ENCODE results near the gene CDH23.
"Not testable (repeated sequence)": the region's sequence is repeated elsewhere in the genome, so short reads cannot be mapped to it uniquely, and the experiment has no call there.

Gene CDH23

DNA sequence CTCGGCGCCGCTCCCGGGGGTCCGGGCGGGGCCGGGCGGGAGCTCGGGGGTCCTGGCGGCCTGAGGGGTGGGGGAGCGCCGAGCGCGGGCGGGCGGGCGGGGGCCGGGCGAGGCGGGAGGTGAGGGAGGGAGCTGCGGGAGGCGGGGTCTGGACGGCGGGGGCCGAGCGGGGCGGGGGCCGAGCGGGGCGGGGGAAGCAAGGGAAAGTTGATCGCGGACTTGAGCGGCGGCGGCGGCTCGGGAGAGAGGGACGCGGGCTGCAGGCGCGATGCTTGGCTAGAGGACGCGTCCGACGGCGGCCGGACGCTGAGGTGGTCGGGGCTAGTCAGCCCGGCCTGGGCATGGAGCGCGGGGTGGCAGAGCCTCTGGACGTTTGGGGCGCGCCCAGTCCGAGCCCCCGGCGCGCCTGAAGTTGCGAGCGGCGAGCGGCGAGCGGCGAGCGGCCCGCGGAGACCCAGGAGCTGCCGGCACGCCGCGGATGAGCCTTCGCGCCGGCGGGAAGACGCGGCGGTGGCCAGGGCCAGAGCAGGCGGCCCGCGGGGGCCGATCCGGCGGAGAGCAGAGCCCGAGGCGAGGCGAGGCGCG, at the start of gene CDH23:
Gene CDH23, plus strand, starts transcription at position 210 of the 585 bp plus-strand sequence. CDS start 42,912 bp downstream, outside the sequence.
- peak in 22 of 51 donors; percentile 16 to 74 (median 46) for DNase-seq

DNA sequence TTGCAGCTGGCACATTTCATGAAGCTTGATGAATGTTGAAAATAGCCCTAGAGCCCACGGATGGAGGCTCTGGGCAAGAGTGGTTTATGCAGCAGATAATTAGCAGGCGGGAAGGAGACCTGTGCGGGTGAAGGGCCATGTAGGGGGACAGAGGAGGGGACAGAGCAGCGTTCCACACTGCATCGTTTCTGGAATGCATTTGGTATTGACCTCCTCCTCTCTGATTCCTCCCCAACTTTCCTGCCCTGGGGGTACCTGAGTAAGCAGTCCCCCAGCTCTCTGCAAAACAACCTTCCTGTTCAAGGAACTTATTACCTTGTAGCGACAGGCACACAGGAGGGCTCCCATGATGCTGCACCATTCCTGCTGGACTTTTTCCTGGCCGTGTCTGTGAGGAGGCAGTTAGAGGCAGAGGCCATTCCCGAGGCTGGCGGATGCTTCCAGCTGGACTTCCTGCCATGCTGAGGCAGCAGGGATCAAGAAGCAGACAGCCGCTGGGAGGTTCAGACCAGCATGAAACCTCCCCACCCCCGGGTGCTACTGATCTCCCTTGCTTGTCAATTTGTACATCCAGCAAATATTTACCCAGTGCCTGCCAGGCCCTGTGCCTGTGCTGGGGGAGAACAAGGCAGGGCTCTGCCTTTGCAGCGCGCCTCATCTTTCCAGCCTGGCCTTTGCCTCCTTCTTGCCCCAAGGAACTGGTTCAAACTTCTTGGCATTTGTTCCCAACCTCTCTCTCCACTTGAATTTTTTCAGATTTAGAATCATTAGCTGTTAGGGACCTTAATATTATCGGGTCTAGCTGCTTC, 48.9 kb upstream of the CDH23 start:
- DNase-seq: no peak

DNA sequence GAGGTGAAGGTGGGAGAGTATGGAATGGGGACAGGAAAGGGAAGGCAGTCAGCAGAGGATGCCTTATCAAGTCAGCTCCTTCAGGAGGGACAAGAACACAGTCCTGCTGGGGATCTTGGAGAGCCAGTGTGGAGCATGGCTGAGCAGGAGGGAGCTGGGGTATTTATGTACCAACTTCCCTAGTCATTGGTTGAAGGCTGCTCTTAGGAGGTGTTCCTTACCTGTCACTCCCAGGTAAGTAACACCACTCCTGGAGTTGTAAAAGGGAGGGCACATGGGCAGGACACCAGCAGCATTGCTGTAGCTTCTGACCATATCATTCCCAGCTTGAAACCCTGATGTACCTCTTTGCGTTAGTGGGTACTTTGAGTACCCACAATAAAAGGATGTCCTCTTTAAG, 47.9 kb upstream of the CDH23 start:
- no peak for DNase-seq

DNA sequence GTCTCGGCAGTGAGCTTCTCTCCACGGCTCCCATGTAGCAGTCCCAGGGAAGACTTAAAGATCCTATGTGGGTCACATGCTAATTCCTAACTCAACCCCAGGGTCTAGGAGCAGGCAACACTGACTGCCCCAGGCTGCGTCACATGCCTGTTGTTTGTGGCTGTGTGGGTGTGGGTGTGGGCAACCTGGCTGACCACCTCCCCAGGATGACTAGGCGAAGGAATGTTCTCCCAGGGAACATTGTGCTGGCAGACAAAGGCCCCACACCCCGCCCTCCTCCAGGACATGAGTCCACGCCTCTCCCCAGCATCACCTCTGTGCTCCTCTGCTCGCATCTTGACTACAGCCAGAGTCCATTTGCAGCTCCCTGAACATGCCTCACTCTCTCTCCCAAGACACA, 47.3 kb upstream of the CDH23 start:
- no peak for DNase-seq

DNA sequence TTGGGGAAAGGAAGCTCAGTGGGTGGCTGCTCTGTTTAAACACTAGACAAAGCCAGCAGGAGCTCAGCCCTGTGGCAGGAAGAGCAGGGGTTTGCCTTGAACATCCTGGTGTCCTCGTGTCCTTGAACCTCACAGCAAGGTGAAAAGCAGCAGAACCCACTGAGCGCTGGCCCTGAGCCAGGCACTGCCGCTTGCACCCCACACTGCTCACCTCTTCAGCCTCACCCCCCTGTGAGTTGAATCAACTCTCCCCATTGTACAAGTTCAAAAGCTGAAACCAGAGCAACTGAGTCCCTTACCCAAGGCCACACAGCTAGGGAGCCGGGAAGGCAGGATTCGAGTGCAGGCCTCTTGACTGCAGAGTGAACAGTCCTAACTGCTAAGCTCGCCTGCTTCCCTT, 45.6 kb upstream of the CDH23 start:
- no peak for DNase-seq

DNA sequence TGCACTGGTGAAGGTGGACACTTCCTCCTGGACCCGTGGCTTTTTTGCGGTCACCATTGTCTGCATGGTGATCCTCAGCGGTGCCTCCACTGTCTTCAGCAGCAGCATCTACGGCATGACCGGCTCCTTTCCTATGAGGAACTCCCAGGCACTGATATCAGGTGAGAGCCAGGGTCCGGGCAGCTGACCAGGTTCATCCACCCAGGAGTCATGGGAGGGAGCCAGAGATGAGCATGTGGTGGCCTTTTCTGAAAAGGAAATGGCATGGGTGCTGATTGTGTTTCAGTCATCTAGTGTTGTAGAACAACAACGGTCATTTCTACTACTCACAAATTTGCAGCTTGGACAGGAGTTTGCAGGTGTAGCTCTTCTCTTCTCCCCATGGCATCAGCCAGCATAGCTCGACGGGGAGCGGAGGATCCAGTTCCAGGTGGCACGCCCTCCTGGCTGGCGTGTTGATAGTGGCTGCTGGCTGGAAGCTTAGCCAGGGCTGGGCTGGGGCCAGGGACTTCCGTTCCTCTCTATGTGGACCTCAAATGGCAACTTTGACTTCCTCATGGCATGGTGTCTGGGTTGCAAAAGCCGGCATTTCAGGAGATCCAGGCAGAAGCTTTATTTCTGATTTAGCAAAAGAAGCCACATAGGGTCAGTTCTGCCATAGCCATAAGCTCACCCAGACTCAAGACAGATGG, 44.9 kb upstream of the CDH23 start:
- DNase-seq: peak in 7 of 51 donors; percentile 9 to 35 (median 12)

DNA sequence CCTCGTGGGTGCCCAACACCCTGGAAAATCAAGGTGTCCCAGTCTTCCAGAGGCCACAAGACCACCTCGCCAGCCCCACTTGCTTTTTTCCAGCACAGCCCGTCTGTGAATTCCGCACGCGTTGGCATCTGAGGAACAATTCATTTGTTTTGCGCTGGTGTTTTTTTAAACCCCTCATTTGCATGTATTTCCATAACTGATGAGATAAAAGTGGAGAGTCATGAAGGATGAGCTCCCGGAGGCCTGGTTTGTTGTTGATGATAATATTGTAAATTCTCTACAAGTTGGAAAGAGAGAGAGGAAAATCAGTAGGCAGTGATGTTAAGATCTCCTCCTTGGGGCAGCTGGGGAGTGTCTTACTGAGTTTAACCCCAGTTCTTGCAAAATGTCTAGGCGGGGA, 43.1 kb upstream of the CDH23 start:
- DNase-seq: no peak

DNA sequence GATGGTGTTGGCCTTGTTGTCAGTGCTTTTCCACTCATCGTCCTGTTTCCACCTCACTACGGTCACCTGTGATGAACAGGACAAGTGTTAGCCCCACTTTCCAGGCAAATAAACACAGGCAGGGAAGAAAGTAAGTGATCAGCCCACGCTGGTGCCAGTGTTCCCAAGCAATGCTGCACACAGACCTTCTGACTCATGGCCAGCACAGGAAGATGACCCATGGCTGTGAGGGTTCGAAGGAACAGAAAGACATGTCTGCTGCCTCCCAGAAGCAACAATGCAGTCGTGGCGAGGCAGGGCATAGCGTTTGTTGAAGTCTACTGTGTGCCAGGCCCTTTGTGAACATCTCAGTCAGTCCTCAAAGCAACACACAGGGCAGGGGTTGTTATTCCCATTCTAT, 41.9 kb upstream of the CDH23 start:
- DNase-seq: no peak

DNA sequence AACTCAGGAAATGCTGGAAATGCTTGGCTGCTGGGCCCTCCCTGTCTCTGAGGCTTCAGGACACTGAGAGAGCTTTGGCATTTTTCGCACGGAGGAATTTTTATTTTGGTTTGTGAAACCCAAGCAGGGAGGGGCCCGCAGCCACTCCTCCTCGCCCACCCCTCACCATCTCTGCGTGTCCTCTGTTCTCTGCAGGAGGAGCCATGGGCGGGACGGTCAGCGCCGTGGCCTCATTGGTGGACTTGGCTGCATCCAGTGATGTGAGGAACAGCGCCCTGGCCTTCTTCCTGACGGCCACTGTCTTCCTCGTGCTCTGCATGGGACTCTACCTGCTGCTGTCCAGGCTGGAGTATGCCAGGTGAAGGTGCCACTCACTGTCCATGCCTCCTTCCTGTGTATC, 40.8 kb upstream of the CDH23 start:
- no peak for DNase-seq

DNA sequence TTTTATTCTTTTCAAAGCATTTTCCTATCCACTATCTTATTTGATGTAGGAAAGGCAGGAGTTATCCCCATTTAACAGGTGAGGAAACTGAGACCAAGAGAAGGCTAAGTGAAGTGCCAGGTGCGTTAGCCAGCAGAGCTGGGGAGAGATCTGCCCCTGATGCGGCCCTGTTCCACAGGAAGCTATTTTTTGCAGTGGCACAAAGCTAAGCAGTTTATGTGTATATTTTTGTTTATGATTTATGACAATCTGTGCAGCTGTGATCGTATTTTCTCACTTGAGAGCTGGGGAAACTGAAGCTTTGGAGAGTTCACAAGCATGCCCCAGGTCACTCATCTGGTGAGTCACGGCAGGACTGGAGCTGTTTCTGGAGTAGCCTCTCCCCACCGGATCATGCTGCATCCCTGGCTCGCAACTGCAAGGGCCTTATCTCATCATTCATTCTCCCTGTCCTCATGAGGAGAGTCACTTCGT, 38.9 kb upstream of the CDH23 start:
- no peak for DNase-seq

DNA sequence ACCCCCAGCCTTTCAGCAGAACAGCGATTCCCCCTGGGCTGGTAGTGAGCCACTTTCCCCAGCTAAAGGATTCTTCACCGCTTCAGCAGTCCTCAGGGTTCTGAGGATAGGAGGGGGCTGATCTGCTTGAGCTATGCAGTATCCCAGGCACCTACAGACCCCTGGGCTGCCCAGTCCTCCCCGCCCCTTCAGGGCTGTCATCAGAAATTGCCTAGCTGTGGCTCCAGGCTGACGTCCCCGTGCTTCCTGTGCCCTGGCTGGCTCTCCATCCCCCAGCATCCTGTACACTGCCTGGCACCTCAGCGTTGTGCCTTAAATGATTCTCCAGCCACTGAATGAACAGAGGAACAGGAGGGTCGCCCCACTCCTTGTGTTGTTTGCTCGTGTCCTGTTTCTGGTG, 38.4 kb upstream of the CDH23 start:
- peak in 1 of 51 donors; percentile 11 for DNase-seq

DNA sequence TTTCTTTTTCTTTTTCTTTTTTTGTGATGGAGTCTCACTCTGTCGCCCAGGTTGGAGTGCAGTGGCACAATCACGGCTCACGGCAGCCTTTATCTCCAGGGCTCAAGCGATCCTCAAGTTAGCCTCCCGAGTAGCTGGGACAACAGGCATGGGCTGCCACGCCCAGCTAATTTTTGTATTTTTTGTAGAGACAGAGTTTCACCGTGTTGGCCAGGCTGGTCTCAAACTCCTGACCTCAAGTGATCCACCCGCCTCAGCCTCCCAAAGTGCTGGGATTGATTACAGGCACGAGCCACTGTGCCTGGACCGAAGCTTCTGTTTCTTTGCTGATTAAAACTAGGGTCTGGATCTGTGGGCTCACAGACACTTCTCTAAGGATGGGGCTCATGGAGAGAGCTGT, 37.8 kb upstream of the CDH23 start:
- DNase-seq: not testable (repeated sequence)

DNA sequence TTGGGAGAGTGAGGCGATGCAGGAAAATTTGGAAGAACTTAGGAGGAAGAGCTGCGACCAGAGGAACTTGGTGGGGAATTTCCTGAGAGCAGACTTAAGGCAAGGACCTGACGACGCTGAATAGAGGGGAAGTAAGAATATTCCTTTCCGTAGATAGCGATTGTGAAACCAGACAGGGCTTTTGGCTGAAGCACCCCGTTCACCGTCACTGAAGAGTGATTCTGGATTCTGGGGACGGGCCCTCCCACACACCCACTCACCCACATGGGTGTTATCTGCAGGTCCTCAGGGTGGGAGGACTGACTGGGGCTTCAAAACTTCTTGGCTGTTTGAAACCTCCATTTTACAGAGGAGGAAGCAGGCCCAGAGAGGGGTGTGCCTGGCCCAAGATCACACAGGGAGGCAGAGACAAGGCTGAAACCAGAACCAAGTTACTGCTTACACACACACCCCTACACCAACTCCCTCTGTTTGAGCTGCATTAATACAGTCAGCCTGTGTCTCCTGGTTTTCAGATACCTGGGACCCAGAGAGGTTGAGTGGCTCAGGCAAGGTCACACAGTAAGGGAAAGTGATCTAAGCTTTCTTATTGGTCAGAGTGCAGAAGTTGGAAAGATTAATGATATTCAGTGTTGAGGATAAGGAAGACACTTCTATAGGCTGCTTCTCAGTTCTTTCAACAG, 37.2 kb upstream of the CDH23 start:
- DNase-seq: peak in 5 of 51 donors; percentile 12 to 28 (median 17)

DNA sequence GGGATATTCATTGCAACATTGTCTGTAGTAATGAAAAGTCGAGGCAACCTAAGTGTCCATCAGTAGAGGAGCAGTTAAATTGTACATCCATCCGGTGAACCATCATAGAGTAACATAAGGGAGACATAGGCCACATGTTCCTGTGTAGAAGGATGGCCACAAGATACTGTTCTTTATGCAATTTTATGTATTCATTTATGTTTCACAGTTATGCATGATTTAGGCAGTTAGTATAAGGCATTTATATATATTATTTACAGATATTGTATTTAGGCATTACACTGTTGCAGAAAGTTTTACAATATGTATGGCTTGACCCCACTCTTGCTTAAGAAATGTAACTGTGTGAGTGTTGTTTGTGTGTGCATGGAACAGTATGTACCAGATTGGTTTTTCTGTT, 36.0 kb upstream of the CDH23 start:
- no peak for DNase-seq

DNA sequence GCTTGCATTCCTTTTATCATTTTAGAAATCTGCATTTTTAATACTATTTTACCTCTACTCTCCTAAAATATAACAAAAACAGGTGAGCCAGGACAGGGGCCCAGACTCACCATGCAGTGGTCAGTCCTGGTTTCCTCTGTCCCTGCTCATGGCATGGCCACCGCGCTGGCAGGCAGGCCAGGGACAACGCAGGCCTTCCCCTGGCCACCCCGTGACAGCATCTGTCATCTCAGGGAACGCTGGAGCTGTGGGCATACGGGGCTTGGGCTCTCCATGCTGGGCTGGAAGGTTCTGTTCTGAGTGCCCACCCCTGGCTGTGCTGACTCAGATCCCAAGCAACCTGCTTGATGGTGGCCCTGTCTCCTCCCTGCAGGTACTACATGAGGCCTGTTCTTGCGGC, 35.1 kb upstream of the CDH23 start:
- no peak for DNase-seq

DNA sequence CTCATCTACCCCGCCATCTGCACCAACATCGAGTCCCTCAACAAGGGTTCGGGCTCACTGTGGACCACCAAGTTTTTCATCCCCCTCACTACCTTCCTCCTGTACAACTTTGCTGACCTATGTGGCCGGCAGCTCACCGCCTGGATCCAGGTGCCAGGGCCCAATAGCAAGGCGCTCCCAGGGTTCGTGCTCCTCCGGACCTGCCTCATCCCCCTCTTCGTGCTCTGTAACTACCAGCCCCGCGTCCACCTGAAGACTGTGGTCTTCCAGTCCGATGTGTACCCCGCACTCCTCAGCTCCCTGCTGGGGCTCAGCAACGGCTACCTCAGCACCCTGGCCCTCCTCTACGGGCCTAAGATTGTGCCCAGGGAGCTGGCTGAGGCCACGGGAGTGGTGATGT, 34.6 kb upstream of the CDH23 start:
- no peak for DNase-seq

DNA sequence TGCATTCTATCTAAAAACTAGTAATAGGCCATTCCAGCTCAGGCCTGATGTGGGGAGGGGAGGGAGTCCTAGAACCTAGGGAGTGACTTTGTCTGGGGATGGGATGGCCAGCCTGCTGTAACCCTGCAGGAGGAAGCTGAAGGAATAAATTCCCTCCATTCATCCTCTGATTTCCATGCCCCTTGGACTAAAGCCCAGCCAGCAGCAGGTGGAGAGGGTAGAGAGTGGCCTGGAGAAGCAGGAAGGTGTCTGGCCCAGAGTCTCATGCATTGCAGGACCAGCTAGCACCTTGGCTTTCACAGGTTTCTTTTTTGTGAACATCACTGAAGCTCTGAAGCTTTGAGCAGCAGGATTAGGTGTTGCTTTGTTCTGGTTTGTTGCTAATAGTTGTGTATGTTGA, 32.8 kb upstream of the CDH23 start:
- no peak for DNase-seq

DNA sequence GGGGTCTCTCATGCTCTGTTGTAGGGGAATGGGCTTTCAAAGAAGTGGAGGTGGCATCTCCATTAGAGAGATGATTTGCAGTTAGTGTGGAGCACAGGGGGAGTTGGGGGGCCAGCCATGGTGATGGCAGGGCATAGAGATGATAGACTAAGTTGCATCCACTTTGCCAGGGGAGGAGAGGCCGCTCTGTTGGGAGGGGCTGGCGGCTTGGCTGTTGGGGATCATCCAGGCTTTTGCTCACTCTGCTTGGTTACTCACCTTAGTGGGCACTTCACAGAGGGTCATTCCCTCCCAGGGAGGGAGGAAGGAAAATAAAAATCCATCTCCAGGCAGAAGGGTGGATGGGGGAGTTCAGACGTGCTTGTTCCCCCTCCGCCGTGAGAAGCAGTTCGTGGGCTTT, 31.4 kb upstream of the CDH23 start:
- DNase-seq: no peak

DNA sequence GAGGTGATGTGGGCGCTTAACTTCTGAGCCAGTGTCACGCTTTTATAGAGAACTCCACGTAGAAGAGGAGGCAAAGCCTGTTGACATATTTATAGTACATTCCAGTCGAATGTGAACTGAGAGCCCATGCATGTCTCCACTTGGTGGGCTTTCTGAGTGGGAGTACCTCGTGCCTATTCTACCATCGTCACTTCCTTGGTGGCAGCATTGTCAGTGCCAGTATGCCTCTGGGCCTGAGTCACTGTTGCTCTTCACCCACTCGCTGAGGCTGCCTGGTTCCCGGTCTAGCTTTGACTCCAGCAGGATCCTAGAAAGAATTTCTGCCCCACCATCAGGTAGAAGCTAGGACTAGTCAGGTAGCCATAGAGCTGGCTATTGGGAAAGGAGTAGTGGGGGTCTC, 30.0 kb upstream of the CDH23 start:
- DNase-seq: peak in 1 of 51 donors; percentile 47

DNA sequence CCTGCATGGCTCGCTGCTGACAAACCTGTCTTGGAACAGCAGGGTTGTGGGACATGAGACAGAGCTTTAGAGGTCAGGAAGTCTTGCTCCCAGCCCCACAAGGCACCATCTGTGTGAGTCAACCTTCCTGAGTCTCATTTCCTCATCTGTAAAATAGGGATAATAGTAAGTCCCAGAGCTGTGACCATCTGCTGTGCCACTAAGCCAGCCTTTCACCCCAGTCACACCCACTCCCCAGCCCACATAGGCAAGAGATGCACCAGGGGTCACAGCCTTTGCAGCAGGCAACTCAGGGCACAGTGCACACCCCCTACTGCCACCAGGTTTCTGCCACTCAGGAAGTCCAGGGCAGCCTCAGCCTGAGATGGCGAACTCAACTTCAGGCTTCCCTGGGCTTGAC, 29.4 kb upstream of the CDH23 start:
- DNase-seq: peak in 1 of 51 donors; percentile 17

DNA sequence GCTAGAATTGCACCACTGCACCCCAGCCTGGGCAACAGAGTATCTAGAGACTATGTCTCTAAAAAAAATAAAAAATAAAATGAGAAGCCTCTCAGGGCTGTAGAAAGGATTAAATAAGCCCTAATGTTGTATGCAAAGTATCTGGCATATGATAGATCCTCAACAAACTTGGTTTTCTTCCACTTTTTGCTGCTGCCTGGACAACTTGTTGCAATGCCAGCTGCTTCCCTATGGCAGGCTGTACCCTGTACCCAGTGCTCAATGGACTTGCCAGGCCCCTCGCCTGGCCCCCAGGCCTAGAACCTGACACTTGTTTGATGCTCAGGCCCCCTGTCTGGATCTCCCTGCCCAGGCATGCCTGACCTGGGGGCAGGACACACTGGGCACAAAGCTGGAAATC, 28.5 kb upstream of the CDH23 start:
- no peak for DNase-seq

DNA sequence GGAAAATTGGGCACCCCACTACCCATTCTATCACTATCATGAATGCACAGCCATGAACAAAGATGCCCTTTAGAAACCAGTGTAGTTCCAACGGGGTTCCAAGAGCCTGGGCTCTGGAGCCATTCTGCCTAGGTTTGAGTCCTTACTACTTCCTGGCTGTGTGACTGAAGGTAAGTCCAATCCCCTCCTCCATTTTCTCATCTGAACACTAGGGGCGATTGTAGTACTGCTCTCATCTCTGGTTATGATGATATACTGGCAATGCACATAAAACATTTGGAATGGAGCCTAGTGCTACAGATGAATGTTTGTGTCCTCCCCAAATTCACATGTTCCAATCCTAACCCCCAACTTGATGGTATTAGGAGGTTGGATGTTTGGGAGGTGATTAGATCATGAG, 28.1 kb upstream of the CDH23 start:
- no peak for DNase-seq

Data from hypothalamus (tissue), 51 donors.